Activated B cell treated with CpG ODN at 0.5 μM for 24 hours (primary cell): ENCODE results near the gene SLAMF7. TPM values are rescaled to one million over a fixed set of nuclear protein-coding genes. Genes with fewer than 3 reads are reported as not detected.
A peak's percentile ranks its signal among the peaks of the same experiment; 100 is the strongest.

Source experiments
- ATAC-seq: fragments of 200-7000 bp; cut with Tn5 transposase; one replicate; pipeline ENCODE4 v1.10.0; 2021; ENCODE audit warnings: low read depth, mild to moderate bottlenecking, moderate library complexity
- CTCF ChIA-PET: fragments of 350-600 bp; sonication (Branson Sonifier 250); formaldehyde crosslinking; loops from one replicate; lab custom pipeline; 2021; ENCODE audit warnings: antibody characterized with exemption; lab: Charles Lee
- POLR2A ChIA-PET: fragments of 350-600 bp; sonication (Branson Sonifier 250); formaldehyde crosslinking; loops from one replicate; lab custom pipeline; 2021; ENCODE audit warnings: antibody characterized with exemption; lab: Charles Lee
- DNase-seq: peaks from one replicate; pipeline ENCODE4 v3.0.0; 2022
- H3K27ac Mint-ChIP-seq: one replicate; pipeline ENCODE4 v1.8.0; 2020; ENCODE audit warnings: mixed read lengths
- H3K27me3 Mint-ChIP-seq: one replicate; pipeline ENCODE4 v1.8.0; 2021; ENCODE audit warnings: mixed read lengths
- H3K36me3 Mint-ChIP-seq: one replicate; pipeline ENCODE4 v1.8.0; 2021; ENCODE audit warnings: low read depth, mixed read lengths
- H3K4me1 Mint-ChIP-seq: one replicate; pipeline ENCODE4 v1.8.0; 2021; ENCODE audit warnings: mixed read lengths
- H3K4me3 Mint-ChIP-seq: one replicate; pipeline ENCODE4 v1.8.0; 2020; ENCODE audit warnings: mild to moderate bottlenecking, mixed read lengths
- H3K9me3 Mint-ChIP-seq: one replicate; pipeline ENCODE4 v1.8.0; 2020; ENCODE audit warnings: mixed read lengths
- CTCF ChIP-seq: fragments of 200-600 bp; IDR thresholded peaks from one replicate; pipeline ENCODE4 v1.8.0; 2022; ENCODE audit warnings: antibody characterized with exemption, mild to moderate bottlenecking
- intact Hi-C: fragments of 100-400 bp; cut with micrococcal nuclease; formaldehyde crosslinking; loops from one replicate; pipeline ENCODE4 v1.15.1; 2024
- total RNA-seq: library from RNA; stranded (reverse); gene quantifications from 2 replicates; pipeline ENCODE4 v1.2.3, GENCODE V29; 2022

SLAMF7 gene
- total RNA-seq, 1 donor from 2014 or later, result 119 TPM

DNA sequence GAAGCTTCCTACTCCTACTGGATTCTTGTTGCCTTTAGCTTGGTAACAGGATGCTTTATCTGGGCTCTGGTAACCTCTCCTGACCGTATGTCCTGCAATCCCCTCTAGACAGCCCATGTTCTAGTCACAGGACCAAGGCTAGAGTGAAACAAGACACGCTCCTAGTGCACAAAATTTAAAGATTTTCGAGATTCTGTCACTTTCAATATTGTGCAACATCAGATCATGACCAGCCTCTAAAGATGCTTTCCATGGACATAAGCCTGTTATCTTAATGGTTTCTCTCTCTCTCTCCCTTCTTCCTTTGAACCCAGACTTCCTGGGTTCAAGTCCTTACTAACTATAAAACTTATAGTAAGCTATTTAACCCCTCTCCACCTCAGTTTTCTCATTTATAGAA is 55.3 kb downstream of the SLAMF7 start:
- CTCF ChIA-PET, result interaction anchor here (1.1 to 5.7 kb wide), 4 partner anchors 14 to 37 kb away, joined by 3 to 46 read pairs (median 11); no protein-coding TSS in a partner anchor
- H3K9me3 Mint-ChIP-seq, result no peaks in the 10 kb centered on the region
- intact Hi-C loops, result no loop called here
- POLR2A ChIA-PET, result interaction anchor here (0.6 to 6.1 kb wide), 4 partner anchors 13 to 431 kb away, joined by 4 to 52 read pairs (median 22); partner anchors contain the start of gene TOMM40L
- no peak for DNase-seq
- H3K27me3 Mint-ChIP-seq, result no peaks in the 10 kb centered on the region
- no peak for ATAC-seq
- no peak for TF ChIP-seq CTCF
- H3K4me1 Mint-ChIP-seq, result peaks cover 80% of the 10 kb centered on the region
- peaks cover 27% of the 10 kb centered on the region for H3K36me3 Mint-ChIP-seq
- H3K27ac Mint-ChIP-seq, result peak overlapping the region; percentile 99
- no peak overlapping the region for H3K4me3 Mint-ChIP-seq

DNA sequence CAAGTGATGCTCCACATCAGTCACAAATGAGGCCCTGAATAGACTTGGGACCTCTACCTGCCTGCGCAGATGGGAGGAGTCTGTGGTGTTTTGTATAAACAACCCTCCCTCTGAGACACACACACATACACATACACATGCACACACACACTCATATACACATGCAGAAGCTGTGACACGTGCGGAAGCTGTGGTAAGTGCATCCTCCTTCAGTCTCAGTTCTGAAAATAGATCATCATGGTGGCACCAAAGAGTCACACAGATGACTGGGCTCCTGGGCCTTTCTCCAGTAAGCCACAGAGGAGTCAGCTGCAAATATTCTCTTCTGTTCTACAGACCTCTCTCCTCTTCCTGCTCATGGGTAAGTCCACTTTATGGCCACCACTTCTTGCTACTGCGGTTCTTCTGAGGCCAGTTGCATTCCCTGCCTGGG is 56.9 kb downstream of the SLAMF7 start, which contains the start of gene LY9:
LY9 (plus strand) TSS at position 224 of the 433 bp plus-strand sequence; CDS start at position 238, 14 bp downstream.
- ATAC-seq (peak; percentile 87), DNase-seq (peak; percentile 46)
- no peaks in the 10 kb centered on the region for H3K27me3 Mint-ChIP-seq
- POLR2A ChIA-PET, result interaction anchor here (0.5 to 6.1 kb wide), 22 partner anchors 9 to 592 kb away, joined by 3 to 52 read pairs (median 5); partner anchors contain the start of genes CD48 and SLAMF7
- H3K27ac Mint-ChIP-seq, result peak within 1 kb of the TSS; percentile 99
- peak within 1 kb of the TSS; percentile 95 for H3K4me3 Mint-ChIP-seq
- CTCF ChIA-PET, result interaction anchor here (1.2 to 5.7 kb wide), 4 partner anchors 16 to 63 kb away, joined by 3 to 46 read pairs (median 8); no protein-coding TSS in a partner anchor
- intact Hi-C loops, result loop anchor here (1.0 to 5.0 kb wide), 3 partner anchors 14 to 57 kb away; partner anchors contain the start of gene SLAMF7
- no peaks in the 10 kb centered on the region for H3K9me3 Mint-ChIP-seq
- peaks cover 42% of the 10 kb centered on the region for H3K36me3 Mint-ChIP-seq
- no peak for TF ChIP-seq CTCF
- peaks cover 81% of the 10 kb centered on the region for H3K4me1 Mint-ChIP-seq

DNA sequence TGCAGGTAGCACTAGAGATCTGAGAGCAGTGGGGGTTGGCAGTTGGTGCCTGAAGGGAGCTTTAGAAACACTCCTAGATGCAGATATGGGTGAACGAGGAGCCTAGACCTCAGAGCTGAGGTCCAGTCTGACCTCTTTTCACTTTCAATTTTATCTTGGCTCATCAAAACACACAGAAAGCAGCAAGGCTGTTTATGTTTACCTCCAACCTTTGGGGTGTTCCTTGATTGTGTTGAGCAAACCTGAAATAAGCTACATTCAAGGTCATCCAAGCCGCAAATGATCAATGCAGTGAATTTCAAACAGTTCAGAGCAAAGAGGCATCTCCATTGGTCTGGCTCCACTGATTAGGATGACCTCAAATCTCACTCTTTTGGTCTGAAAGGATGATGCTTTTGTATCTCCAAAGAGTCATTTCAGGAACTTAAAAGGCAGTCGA is 58.2 kb downstream of the SLAMF7 start:
- H3K27me3 Mint-ChIP-seq, result no peaks in the 10 kb centered on the region
- H3K4me1 Mint-ChIP-seq, result peaks cover 82% of the 10 kb centered on the region
- ChIA-PET POLR2A (interaction anchor here (0.7 to 6.1 kb wide), 13 partner anchors 10 to 272 kb away, joined by 3 to 52 read pairs (median 5); partner anchors contain the start of genes ARHGAP30, CD48, SLAMF7 and USF1), CTCF (interaction anchor here (1.6 to 5.7 kb wide), 6 partner anchors 17 to 154 kb away, joined by 5 to 46 read pairs (median 7); no protein-coding TSS in a partner anchor)
- intact Hi-C loops, result loop anchor here (2.0 to 5.0 kb wide), 2 partner anchors 35 to 58 kb away; partner anchors contain the start of gene SLAMF7
- DNase-seq, result no peak
- TF ChIP-seq CTCF, result no peak
- ATAC-seq, result no peak
- H3K36me3 Mint-ChIP-seq, result peaks cover 50% of the 10 kb centered on the region
- H3K9me3 Mint-ChIP-seq, result no peaks in the 10 kb centered on the region
- peak overlapping the region; percentile 95 for H3K4me3 Mint-ChIP-seq
- peak overlapping the region; percentile 99 for H3K27ac Mint-ChIP-seq

DNA sequence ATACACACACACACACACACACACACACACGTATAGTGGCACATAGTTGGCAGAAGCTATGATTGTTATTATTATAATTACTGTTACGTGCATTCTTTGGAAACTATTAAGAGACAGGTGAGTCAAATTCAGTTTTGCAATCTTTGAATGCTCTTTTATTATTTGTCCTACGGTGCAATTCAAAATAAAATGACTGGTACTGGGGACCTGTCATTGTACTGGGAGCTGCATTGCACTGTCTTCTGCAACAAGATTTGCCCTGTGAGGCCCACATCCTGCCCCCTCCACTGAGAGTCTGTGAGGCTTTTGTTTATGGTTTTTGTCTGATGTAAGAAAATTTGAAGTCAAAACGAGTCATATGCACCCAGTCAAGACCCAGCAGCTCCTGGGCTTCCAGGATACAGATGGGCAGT is 58.8 kb downstream of the SLAMF7 start:
- no peaks in the 10 kb centered on the region for H3K9me3 Mint-ChIP-seq
- peak overlapping the region; percentile 95 for H3K4me3 Mint-ChIP-seq
- ChIA-PET CTCF (interaction anchor here (0.7 to 5.7 kb wide), 7 partner anchors 17 to 153 kb away, joined by 3 to 46 read pairs (median 7); no protein-coding TSS in a partner anchor), POLR2A (interaction anchor here (0.5 to 6.1 kb wide), 10 partner anchors 8 to 272 kb away, joined by 3 to 52 read pairs (median 6); partner anchors contain the start of genes ARHGAP30, SLAMF7 and USF1)
- H3K27ac Mint-ChIP-seq, result peak overlapping the region; percentile 99
- intact Hi-C loops, result loop anchor here (1.0 to 5.0 kb wide), 3 partner anchors 8 to 59 kb away; partner anchors contain the start of gene SLAMF7
- ATAC-seq (peak; percentile 20), DNase-seq (no peak)
- no peaks in the 10 kb centered on the region for H3K27me3 Mint-ChIP-seq
- peaks cover 85% of the 10 kb centered on the region for H3K4me1 Mint-ChIP-seq
- H3K36me3 Mint-ChIP-seq, result peaks cover 56% of the 10 kb centered on the region
- TF ChIP-seq CTCF, result no peak
